Measurements from ENCODE around the gene TMED4.

The TMED4 gene

GRCh38 chr7:44581879-44582603, at the start of gene TMED4:
Gene TMED4 (minus strand): TSS chr7:44582231. CDS start chr7:44582206, 25 bp downstream.
- peak; percentile 96 for DNase-seq (ENCODE audit: low read depth)

- no peak for DNase-seq (ENCODE audit: low read depth)
These were observed 49.6 kb upstream of the TMED4 start for GRCh38 chr7:44631458-44632115.

GRCh38 chr7:44630792-44631457, 48.9 kb upstream of the TMED4 start:
- no peak for DNase-seq (ENCODE audit: low read depth)

GRCh38 chr7:44629829-44630522, 47.9 kb upstream of the TMED4 start:
- DNase-seq (ENCODE audit: low read depth): no peak

GRCh38 chr7:44626620-44627019, 44.6 kb upstream of the TMED4 start:
- DNase-seq (ENCODE audit: low read depth): no peak

- DNase-seq (ENCODE audit: low read depth): no peak
These were observed 43.8 kb upstream of the TMED4 start for GRCh38 chr7:44625526-44626471.

GRCh38 chr7:44624318-44624717, 42.3 kb upstream of the TMED4 start:
- DNase-seq (ENCODE audit: low read depth): no peak

GRCh38 chr7:44622342-44623151, 40.5 kb upstream of the TMED4 start:
- no peak for DNase-seq (ENCODE audit: low read depth)

- DNase-seq (ENCODE audit: low read depth): no peak
These were observed 39.7 kb upstream of the TMED4 start for GRCh38 chr7:44621750-44622103.

GRCh38 chr7:44621034-44621749, 39.2 kb upstream of the TMED4 start:
- peak; percentile 28 for DNase-seq (ENCODE audit: low read depth)

GRCh38 chr7:44618753-44619152, 36.7 kb upstream of the TMED4 start:
- no peak for DNase-seq (ENCODE audit: low read depth)

- no peak for DNase-seq (ENCODE audit: low read depth)
These were observed 36.0 kb upstream of the TMED4 start for GRCh38 chr7:44618045-44618444.

- peak; percentile 74 for DNase-seq (ENCODE audit: low read depth)
These were observed 35.3 kb upstream of the TMED4 start for GRCh38 chr7:44617225-44617890.

GRCh38 chr7:44616545-44616944, 34.5 kb upstream of the TMED4 start:
- no peak for DNase-seq (ENCODE audit: low read depth)

- no peak for DNase-seq (ENCODE audit: low read depth)
These were observed 33.8 kb upstream of the TMED4 start for GRCh38 chr7:44615793-44616192.

GRCh38 chr7:44615149-44615611, 33.1 kb upstream of the TMED4 start:
- DNase-seq (ENCODE audit: low read depth): no peak

- no peak for DNase-seq (ENCODE audit: low read depth)
These were observed 27.8 kb upstream of the TMED4 start for GRCh38 chr7:44609829-44610228.

- no peak for DNase-seq (ENCODE audit: low read depth)
These were observed 27.1 kb upstream of the TMED4 start for GRCh38 chr7:44608916-44609648.

Data from stromal cell of bone marrow (primary cell).